ENCODE data around the gene ZER1. TPM values are rescaled to one million over a fixed set of nuclear protein-coding genes. Genes with fewer than 3 reads are reported as not detected.
"Not testable (repeated sequence)": the region's sequence is repeated elsewhere in the genome, so short reads cannot be mapped to it uniquely, and the experiment has no call there.

Gene ZER1
- total RNA-seq, 1 donor from 2014 or later: 18.7 TPM

GRCh38 chr9:128702445-128702948 lies 69.2 kb downstream of the ZER1 start, which contains the start of gene PKN3:
Gene PKN3 (plus strand): TSS chr9:128702503. CDS start chr9:128702916, 413 bp downstream.
- Mint-ChIP-seq H3K27me3 (ENCODE audit: low read depth) (no peaks in the 10 kb centered on the region), H3K9me3 (no peaks in the 10 kb centered on the region), H3K4me1 (ENCODE audit: low read depth) (peaks cover 14% of the 10 kb centered on the region), H3K27ac (peak within 1 kb of the TSS; percentile 78), H3K4me3 (ENCODE audit: low read depth) (peak within 1 kb of the TSS; percentile 89), H3K36me3 (ENCODE audit: low read depth) (no peaks in the 10 kb centered on the region)
- intact Hi-C loops (cut with micrococcal nuclease): loop anchor here (2.0 kb wide), 1 partner anchor 14 kb away; the partner anchor contains the start of gene SET
- DNase-seq (ENCODE audit: low spot score): peak; percentile 83

GRCh38 chr9:128701227-128701854 lies 70.4 kb downstream of the ZER1 start:
- no peaks in the 10 kb centered on the region for H3K27me3 Mint-ChIP-seq (ENCODE audit: low read depth)
- intact Hi-C loops (cut with micrococcal nuclease): no loop called here
- H3K36me3 Mint-ChIP-seq (ENCODE audit: low read depth): peaks cover 10% of the 10 kb centered on the region
- H3K27ac Mint-ChIP-seq: no peak overlapping the region
- no peak for DNase-seq (ENCODE audit: low spot score)
- H3K4me3 Mint-ChIP-seq (ENCODE audit: low read depth): peak overlapping the region; percentile 64
- H3K4me1 Mint-ChIP-seq (ENCODE audit: low read depth): peaks cover 17% of the 10 kb centered on the region
- H3K9me3 Mint-ChIP-seq: no peaks in the 10 kb centered on the region

- H3K4me3 Mint-ChIP-seq (ENCODE audit: low read depth); intact Hi-C loops (cut with micrococcal nuclease); H3K9me3 Mint-ChIP-seq; H3K27me3 Mint-ChIP-seq (ENCODE audit: low read depth); DNase-seq (ENCODE audit: low spot score); H3K27ac Mint-ChIP-seq: not testable (repeated sequence)
- H3K4me1 Mint-ChIP-seq (ENCODE audit: low read depth): peaks cover 17% of the 10 kb centered on the region
- H3K36me3 Mint-ChIP-seq (ENCODE audit: low read depth): peaks cover 28% of the 10 kb centered on the region
These were observed 72.5 kb downstream of the ZER1 start for GRCh38 chr9:128699096-128699795.

- Mint-ChIP-seq H3K27me3 (ENCODE audit: low read depth) (no peaks in the 10 kb centered on the region), H3K27ac (no peak overlapping the region), H3K9me3 (no peaks in the 10 kb centered on the region), H3K4me1 (ENCODE audit: low read depth) (peaks cover 21% of the 10 kb centered on the region), H3K4me3 (ENCODE audit: low read depth) (no peak overlapping the region), H3K36me3 (ENCODE audit: low read depth) (peaks cover 48% of the 10 kb centered on the region)
- no peak for DNase-seq (ENCODE audit: low spot score)
- intact Hi-C loops (cut with micrococcal nuclease): no loop called here
These were observed 74.6 kb downstream of the ZER1 start for GRCh38 chr9:128696923-128697707.

- Mint-ChIP-seq H3K9me3 (no peaks in the 10 kb centered on the region), H3K27me3 (ENCODE audit: low read depth) (no peaks in the 10 kb centered on the region), H3K27ac (no peak overlapping the region), H3K4me1 (ENCODE audit: low read depth) (peaks cover 26% of the 10 kb centered on the region), H3K4me3 (ENCODE audit: low read depth) (no peak overlapping the region), H3K36me3 (ENCODE audit: low read depth) (peaks cover 66% of the 10 kb centered on the region)
- intact Hi-C loops (cut with micrococcal nuclease): no loop called here
- no peak for DNase-seq (ENCODE audit: low spot score)
These were observed 77.4 kb downstream of the ZER1 start for GRCh38 chr9:128694344-128694743.

GRCh38 chr9:128693738-128694137 lies 78.0 kb downstream of the ZER1 start:
- peaks cover 26% of the 10 kb centered on the region for H3K4me1 Mint-ChIP-seq (ENCODE audit: low read depth)

GRCh38 chr9:128690684-128691034 lies 81.1 kb downstream of the ZER1 start:
- H3K9me3 Mint-ChIP-seq: no peaks in the 10 kb centered on the region
- peaks cover 50% of the 10 kb centered on the region for H3K36me3 Mint-ChIP-seq (ENCODE audit: low read depth)
- peaks cover 37% of the 10 kb centered on the region for H3K4me1 Mint-ChIP-seq (ENCODE audit: low read depth)
- H3K4me3 Mint-ChIP-seq (ENCODE audit: low read depth): peak overlapping the region; percentile 100
- DNase-seq (ENCODE audit: low spot score): no peak
- H3K27me3 Mint-ChIP-seq (ENCODE audit: low read depth): no peaks in the 10 kb centered on the region
- H3K27ac Mint-ChIP-seq: peak overlapping the region; percentile 98
- intact Hi-C loops (cut with micrococcal nuclease): loop anchor here (2.0 kb wide), 1 partner anchor 256 kb away; the partner anchor contains the start of genes DOLK and NUP188

More at GRCh38 chr9:128693738-128694137, 78.0 kb downstream of the ZER1 start:
- H3K27me3 Mint-ChIP-seq (ENCODE audit: low read depth); intact Hi-C loops (cut with micrococcal nuclease); DNase-seq (ENCODE audit: low spot score); H3K4me3 Mint-ChIP-seq (ENCODE audit: low read depth); H3K9me3 Mint-ChIP-seq: not testable (repeated sequence)
- peak overlapping the region; percentile 34 for H3K27ac Mint-ChIP-seq
- peaks cover 66% of the 10 kb centered on the region for H3K36me3 Mint-ChIP-seq (ENCODE audit: low read depth)

GRCh38 chr9:128689820-128690683 lies 81.7 kb downstream of the ZER1 start:
- Mint-ChIP-seq H3K27ac (peak overlapping the region; percentile 98), H3K4me1 (ENCODE audit: low read depth) (peaks cover 42% of the 10 kb centered on the region), H3K4me3 (ENCODE audit: low read depth) (peak overlapping the region; percentile 100), H3K9me3 (no peaks in the 10 kb centered on the region), H3K36me3 (ENCODE audit: low read depth) (peaks cover 46% of the 10 kb centered on the region), H3K27me3 (ENCODE audit: low read depth) (no peaks in the 10 kb centered on the region)
- intact Hi-C loops (cut with micrococcal nuclease): loop anchor here (2.0 to 10.0 kb wide), 6 partner anchors 13 to 335 kb away; partner anchors contain the start of genes DOLK, DYNC2I2, KYAT1 and LRRC8A
- peak; percentile 39 for DNase-seq (ENCODE audit: low spot score)

GRCh38 chr9:128689293-128689774 lies 82.4 kb downstream of the ZER1 start:
- intact Hi-C loops (cut with micrococcal nuclease): loop anchor here (2.0 to 10.0 kb wide), 5 partner anchors 13 to 335 kb away; partner anchors contain the start of genes DYNC2I2, KYAT1, LRRC8A and PKN3
- Mint-ChIP-seq H3K27ac (peak overlapping the region; percentile 30), H3K36me3 (ENCODE audit: low read depth) (peaks cover 40% of the 10 kb centered on the region), H3K9me3 (no peaks in the 10 kb centered on the region), H3K4me3 (ENCODE audit: low read depth) (no peak overlapping the region), H3K4me1 (ENCODE audit: low read depth) (peaks cover 48% of the 10 kb centered on the region), H3K27me3 (ENCODE audit: low read depth) (no peaks in the 10 kb centered on the region)
- no peak for DNase-seq (ENCODE audit: low spot score)

- H3K4me3 Mint-ChIP-seq (ENCODE audit: low read depth): peak within 1 kb of the TSS; percentile 82
- no peaks in the 10 kb centered on the region for H3K27me3 Mint-ChIP-seq (ENCODE audit: low read depth)
- intact Hi-C loops (cut with micrococcal nuclease): loop anchor here (2.0 to 10.0 kb wide), 5 partner anchors 14 to 336 kb away; partner anchors contain the start of genes DYNC2I2, KYAT1, LRRC8A and PKN3
- peaks cover 36% of the 10 kb centered on the region for H3K36me3 Mint-ChIP-seq (ENCODE audit: low read depth)
- no peaks in the 10 kb centered on the region for H3K9me3 Mint-ChIP-seq
- peak; percentile 92 for DNase-seq (ENCODE audit: low spot score)
- peaks cover 47% of the 10 kb centered on the region for H3K4me1 Mint-ChIP-seq (ENCODE audit: low read depth)
- peak within 1 kb of the TSS; percentile 91 for H3K27ac Mint-ChIP-seq
These were observed 83.0 kb downstream of the ZER1 start, which contains the start of gene SET for GRCh38 chr9:128688501-128689292. Gene SET (plus strand): TSS chr9:128689222. CDS start chr9:128689583, 361 bp downstream.

- intact Hi-C loops (cut with micrococcal nuclease): loop anchor here (5.0 to 10.0 kb wide), 3 partner anchors 135 to 337 kb away; partner anchors contain the start of genes KYAT1, LRRC8A, SH3GLB2 and SPTAN1
- Mint-ChIP-seq H3K4me3 (ENCODE audit: low read depth) (no peak overlapping the region), H3K36me3 (ENCODE audit: low read depth) (peaks cover 29% of the 10 kb centered on the region), H3K4me1 (ENCODE audit: low read depth) (peaks cover 44% of the 10 kb centered on the region), H3K9me3 (no peaks in the 10 kb centered on the region), H3K27ac (peak overlapping the region; percentile 40), H3K27me3 (ENCODE audit: low read depth) (no peaks in the 10 kb centered on the region)
- DNase-seq (ENCODE audit: low spot score): no peak
These were observed 84.3 kb downstream of the ZER1 start for GRCh38 chr9:128687453-128687852.

Measured in activated T-helper 2 cell treated with anti-CD3 and anti-CD28 coated beads, Interferon-gamma antibody, Interleukin-2, Interleukin-4, amounts not matched to agents 10 μg/mL and 5 μg/mL and 100 μg/mL, durations not matched to agents 14 hours and 24 hours and 36 hours (primary cell).